ENCODE results near the gene UQCC3.

GRCh38 chr11:62656796-62657429 is 14.6 kb upstream of the UQCC3 start:
- TF ChIP-seq CTCF (conservative IDR thresholded peaks at IDR 0.05) (no peak), EZH2 (IDR thresholded peaks at IDR 0.05; ENCODE audit: low read depth) (no peak)

All from PC-9 (cell line).